Right atrium auricular region (tissue), 2 donors: ENCODE results near the gene ESRRB. TPM values are rescaled to one million over a fixed set of nuclear protein-coding genes. Genes with fewer than 3 reads are reported as not detected.

Experiments
- DNase-seq: peaks from one replicate; pipeline ENCODE4 v3.0.0-alpha.2; 2019; ENCODE audit warnings: low spot score
- H3K27ac ChIP-seq, 2 donors: fragments of 200-600 bp; sonication (generic); 1 replicate in 1 of 2; 2 replicates in 1 of 2; pipeline ENCODE4 v1.5.1; 2016 to 2019
- H3K27me3 ChIP-seq, 2 donors: fragments of 200-600 bp; sonication (generic); one replicate each; pipeline versions ENCODE4 v1.5.1 to v1.6.0; 2017 to 2019
- H3K36me3 ChIP-seq: fragments of 200-600 bp; sonication (generic); one replicate; pipeline ENCODE4 v1.5.1; 2016
- H3K4me1 ChIP-seq, 2 donors: fragments of 200-600 bp; sonication (generic); one replicate each; pipeline versions ENCODE4 v1.5.1 to v1.6.0; 2017 to 2019
- H3K4me3 ChIP-seq, 2 donors: fragments of 200-600 bp; sonication (generic); 1 replicate in 1 of 2; 2 replicates in 1 of 2; pipeline ENCODE4 v1.5.1; 2017 to 2019; ENCODE audit warnings: mild to moderate bottlenecking in 1 of 2, moderate library complexity in 1 of 2
- H3K9me3 ChIP-seq, 2 donors: fragments of 200-600 bp; sonication (generic); one replicate each; pipeline ENCODE4 v1.5.1; 2019
- CTCF ChIP-seq, 2 donors: fragments of 200-600 bp; sonication (generic); IDR thresholded peaks; one replicate each; pipeline ENCODE4 v1.5.1; 2019; ENCODE audit warnings: antibody characterized with exemption in 2 of 2
- total RNA-seq, 2 donors: library from RNA; depleted of rRNA; stranded (reverse); fragments of >200 nt; gene quantifications; one replicate each; pipeline ENCODE4 v1.1.0, GENCODE V29; 2016

Gene ESRRB
- total RNA-seq, 2 donors from 2014 or later, result 10.0 to 14.8 TPM

- Histone ChIP-seq H3K27ac (no peak overlapping the region), H3K9me3 (no peaks in the 10 kb centered on the region), H3K4me1 (peaks cover 0 to 9% of the 10 kb centered on the region in 2 donors), H3K36me3 (no peaks in the 10 kb centered on the region), H3K27me3 (no peaks in the 10 kb centered on the region), H3K4me3 (no peak overlapping the region)
- no peak for DNase-seq
- no peak for TF ChIP-seq CTCF (IDR thresholded peaks at IDR 0.05)
Observed at GRCh38 chr14:76500011-76500410, 124.1 kb downstream of the ESRRB start.

GRCh38 chr14:76500480-76500879 lies 124.5 kb downstream of the ESRRB start:
- Histone ChIP-seq H3K9me3 (no peaks in the 10 kb centered on the region), H3K4me3 (no peak overlapping the region), H3K27me3 (no peaks in the 10 kb centered on the region), H3K27ac (no peak overlapping the region), H3K36me3 (no peaks in the 10 kb centered on the region), H3K4me1 (peaks cover 0 to 9% of the 10 kb centered on the region in 2 donors)
- no peak for DNase-seq
- no peak for TF ChIP-seq CTCF (IDR thresholded peaks at IDR 0.05)

- Histone ChIP-seq H3K9me3 (no peaks in the 10 kb centered on the region), H3K27ac (no peak overlapping the region), H3K27me3 (no peaks in the 10 kb centered on the region), H3K36me3 (no peaks in the 10 kb centered on the region), H3K4me3 (no peak overlapping the region), H3K4me1 (peaks cover 0 to 9% of the 10 kb centered on the region in 2 donors)
- TF ChIP-seq CTCF (IDR thresholded peaks at IDR 0.05), result no peak
- no peak for DNase-seq
Observed at GRCh38 chr14:76501156-76501720, 125.3 kb downstream of the ESRRB start.

GRCh38 chr14:76502219-76502618 lies 126.3 kb downstream of the ESRRB start:
- no peak overlapping the region for H3K27ac ChIP-seq
- peaks cover 0 to 9% of the 10 kb centered on the region in 2 donors for H3K4me1 ChIP-seq
- H3K9me3 ChIP-seq, result no peaks in the 10 kb centered on the region
- DNase-seq, result no peak
- H3K27me3 ChIP-seq, result no peaks in the 10 kb centered on the region
- H3K36me3 ChIP-seq, result no peaks in the 10 kb centered on the region
- no peak overlapping the region for H3K4me3 ChIP-seq
- no peak for TF ChIP-seq CTCF (IDR thresholded peaks at IDR 0.05)

- Histone ChIP-seq H3K9me3 (no peaks in the 10 kb centered on the region), H3K36me3 (no peaks in the 10 kb centered on the region), H3K4me1 (peaks cover 0 to 9% of the 10 kb centered on the region in 2 donors), H3K27ac (no peak overlapping the region), H3K27me3 (no peaks in the 10 kb centered on the region), H3K4me3 (no peak overlapping the region)
- DNase-seq, result no peak
- no peak for TF ChIP-seq CTCF (IDR thresholded peaks at IDR 0.05)
Observed at GRCh38 chr14:76502638-76503037, 126.7 kb downstream of the ESRRB start.

- peaks cover 0 to 5% of the 10 kb centered on the region in 2 donors for H3K4me1 ChIP-seq
- H3K36me3 ChIP-seq, result no peaks in the 10 kb centered on the region
- no peak overlapping the region for H3K4me3 ChIP-seq
- no peak for DNase-seq
- H3K9me3 ChIP-seq, result no peaks in the 10 kb centered on the region
- no peak for TF ChIP-seq CTCF (IDR thresholded peaks at IDR 0.05)
- H3K27me3 ChIP-seq, result no peaks in the 10 kb centered on the region
- H3K27ac ChIP-seq, result no peak overlapping the region
Observed at GRCh38 chr14:76509311-76509710, 133.4 kb downstream of the ESRRB start.
